NCI-H2107 treated with DMSO at 0.1 percent for 48 hours (cell line): Measurements from ENCODE around the gene CPNE4.
"Not testable (repeated sequence)": the region's sequence is repeated elsewhere in the genome, so short reads cannot be mapped to it uniquely, and the experiment has no call there.

Experiments used
- DNase-seq: peaks from one replicate; lab custom pipeline; 2025; ENCODE audit not compliant: unreplicated experiment; lab: John Stamatoyannopoulos, UW

Gene CPNE4

DNA sequence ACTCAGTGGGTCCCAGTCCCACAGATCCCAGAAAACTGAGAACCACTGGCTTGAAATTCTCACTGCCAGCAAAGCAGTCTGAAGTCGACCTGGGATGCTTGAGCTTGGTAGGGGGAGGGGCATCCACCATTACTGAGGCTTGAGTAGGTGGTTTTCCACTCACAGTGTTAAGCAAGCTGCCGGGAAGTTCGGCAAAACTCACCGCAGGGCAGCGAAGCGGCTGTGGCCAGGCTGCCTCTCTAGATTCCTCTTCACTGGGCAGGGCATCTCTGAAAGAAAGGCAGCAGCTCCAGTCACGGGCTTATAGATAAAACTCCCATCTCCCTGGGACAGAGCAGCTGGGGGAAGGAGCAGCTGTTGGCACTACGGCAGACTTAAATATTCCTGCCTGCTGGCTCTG is 71.4 kb downstream of the CPNE4 start:
- DNase-seq: not testable (repeated sequence)

GRCh38 chr3:131962982-131963381 is 71.8 kb downstream of the CPNE4 start:
- no peak for DNase-seq

DNA sequence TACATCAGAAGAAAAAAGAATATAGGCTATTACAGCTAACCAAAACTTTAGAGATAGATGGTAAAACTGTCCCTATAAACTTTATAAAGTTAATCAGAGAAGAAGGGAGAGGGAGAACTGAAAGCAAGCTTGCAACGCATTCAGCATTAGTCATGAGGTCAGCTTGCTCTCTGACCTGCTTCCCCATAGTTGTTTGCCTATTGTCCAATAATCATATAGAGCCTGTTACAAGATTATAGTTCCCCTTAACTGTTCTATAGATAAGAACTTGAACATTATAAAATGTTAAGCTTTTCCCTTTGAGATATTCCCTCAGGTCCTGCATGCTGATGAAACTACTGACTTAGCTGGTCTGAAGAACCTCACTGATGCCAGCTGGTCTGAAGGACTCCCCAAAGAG is 74.5 kb downstream of the CPNE4 start:
- DNase-seq: no peak

GRCh38 chr3:131957980-131958379 is 76.8 kb downstream of the CPNE4 start:
- no peak for DNase-seq

DNA sequence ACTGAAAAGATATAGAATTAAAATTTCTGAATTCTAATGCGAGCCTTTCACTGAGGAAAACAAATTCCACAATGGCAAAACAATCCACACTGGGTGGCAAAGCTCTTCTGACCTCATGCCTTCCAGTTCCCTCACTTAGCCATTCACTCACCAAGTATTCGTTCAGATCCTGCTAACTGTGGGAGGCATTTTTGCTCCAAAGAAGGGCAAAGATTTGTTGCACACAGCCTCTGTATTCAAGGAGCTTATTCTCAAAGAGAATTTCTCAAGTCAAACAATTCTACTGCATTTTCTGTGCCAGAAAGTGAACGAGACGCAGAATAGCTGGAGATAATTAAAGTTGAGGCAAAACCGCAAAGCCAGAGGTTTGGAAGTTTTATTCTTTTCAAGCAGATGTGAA is 77.3 kb downstream of the CPNE4 start:
- no peak for DNase-seq

DNA sequence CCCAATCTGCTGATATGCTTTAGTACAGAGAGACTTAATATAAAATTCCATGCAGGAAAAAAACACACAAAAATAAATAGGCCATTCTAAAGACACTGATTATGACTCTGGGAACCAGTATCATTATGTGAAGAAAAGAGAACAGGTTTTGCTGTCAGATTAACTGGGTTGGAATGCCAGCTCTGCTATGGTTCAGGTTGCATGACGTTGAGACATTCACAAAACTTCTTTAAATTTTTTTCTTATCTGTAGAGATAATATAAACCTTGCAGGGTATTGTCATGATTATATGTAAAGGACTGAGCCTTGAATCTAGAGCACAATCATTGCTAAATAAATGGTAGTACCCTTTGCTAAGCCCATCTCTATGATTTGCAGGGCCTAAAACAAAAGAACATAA is 86.0 kb downstream of the CPNE4 start:
- DNase-seq: no peak

GRCh38 chr3:131944676-131945075 is 90.1 kb downstream of the CPNE4 start:
- no peak for DNase-seq

GRCh38 chr3:131933665-131934064 is 101.1 kb downstream of the CPNE4 start:
- no peak for DNase-seq

- no peak for DNase-seq
Measured at GRCh38 chr3:131928593-131928992, 106.2 kb downstream of the CPNE4 start.

GRCh38 chr3:131925571-131925970 is 109.2 kb downstream of the CPNE4 start:
- no peak for DNase-seq

- no peak for DNase-seq
Measured at GRCh38 chr3:131922356-131922755, 112.5 kb downstream of the CPNE4 start.

- no peak for DNase-seq
Measured at GRCh38 chr3:131917006-131917405, 117.8 kb downstream of the CPNE4 start.

GRCh38 chr3:131914090-131914691 is 120.6 kb downstream of the CPNE4 start:
- DNase-seq: no peak

GRCh38 chr3:131912255-131912654 is 122.6 kb downstream of the CPNE4 start:
- no peak for DNase-seq

- DNase-seq: no peak
Measured at GRCh38 chr3:131907796-131908195, 127.0 kb downstream of the CPNE4 start.

DNA sequence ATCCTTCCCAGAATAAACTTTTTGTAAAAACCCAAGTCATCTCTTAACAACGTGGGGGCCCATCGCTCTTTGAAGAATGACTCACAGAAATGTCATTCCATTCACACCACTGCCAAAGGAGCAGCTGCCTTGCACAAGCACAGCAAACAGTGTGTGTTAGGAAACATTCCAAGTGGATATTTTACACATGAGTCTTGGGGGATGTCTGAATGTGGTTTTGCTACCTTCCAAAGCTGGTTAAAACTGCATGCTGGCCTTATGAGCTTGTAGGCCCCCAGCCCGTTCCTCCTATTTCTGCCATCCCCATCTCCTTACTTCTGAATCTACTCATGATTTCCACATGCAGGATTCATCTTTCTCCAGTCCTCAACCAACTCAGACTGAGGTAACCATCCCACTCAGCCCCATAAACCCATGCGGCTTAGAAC is 130.8 kb downstream of the CPNE4 start:
- DNase-seq: no peak

- DNase-seq: no peak
Measured at GRCh38 chr3:131901686-131902085, 133.1 kb downstream of the CPNE4 start.

DNA sequence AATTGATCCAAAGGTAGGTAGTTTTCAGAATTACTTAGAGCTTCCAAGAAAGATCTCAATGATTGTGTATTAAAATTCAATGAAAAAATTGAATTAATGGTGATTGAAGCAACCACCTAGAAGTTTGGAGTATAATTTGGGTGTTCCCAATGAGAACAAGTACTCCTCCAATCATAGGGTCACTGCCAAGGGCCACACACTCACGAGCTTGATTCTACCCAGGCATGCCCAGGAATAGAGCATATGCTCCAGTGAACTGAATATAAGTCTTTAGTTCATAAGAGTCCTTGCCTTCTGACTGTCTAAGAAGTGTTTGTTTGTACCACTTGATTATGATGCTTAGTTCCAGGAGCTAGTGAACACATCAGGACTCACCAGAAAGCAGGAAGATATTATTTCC is 133.9 kb downstream of the CPNE4 start:
- DNase-seq: no peak

DNA sequence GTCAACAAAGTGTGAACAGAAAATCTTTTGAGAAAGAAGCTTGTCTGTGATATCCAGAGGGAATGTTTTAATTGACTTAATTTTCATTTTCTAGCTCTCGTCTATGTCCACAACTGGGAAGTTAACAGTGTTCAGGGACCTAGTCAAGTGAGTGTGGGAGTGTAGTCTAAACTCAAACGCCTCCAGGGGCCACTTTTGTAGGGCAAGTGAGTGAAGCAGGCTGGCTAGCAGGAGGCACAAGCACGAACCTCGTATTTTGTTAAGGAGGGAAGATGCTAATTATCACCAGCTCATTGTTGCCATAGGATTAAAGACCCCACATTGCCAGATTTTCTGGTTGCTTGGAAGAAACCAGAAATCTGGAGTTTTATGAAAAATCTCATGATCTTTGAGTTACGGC is 135.8 kb downstream of the CPNE4 start:
- DNase-seq: no peak

- DNase-seq: no peak
Measured at GRCh38 chr3:131898346-131898745, 136.5 kb downstream of the CPNE4 start.

DNA sequence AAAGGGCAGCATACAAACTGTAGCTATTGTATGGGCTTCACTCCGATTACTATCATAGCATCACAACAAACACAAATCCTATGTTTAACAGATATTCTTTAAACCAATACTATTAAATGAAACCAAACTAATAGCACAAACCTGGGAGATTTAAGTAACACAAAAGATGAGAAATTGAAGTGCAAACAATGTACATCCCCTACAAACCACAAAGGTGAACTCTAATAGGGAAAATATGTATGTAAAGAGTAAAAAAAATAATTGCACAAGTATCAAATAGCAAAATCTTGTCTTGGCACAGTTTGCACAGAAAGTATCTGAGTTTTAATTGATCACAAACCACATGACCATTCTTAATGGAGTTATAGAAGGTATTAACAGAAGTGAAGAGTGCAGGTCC is 138.5 kb downstream of the CPNE4 start:
- DNase-seq: no peak

- DNase-seq: no peak
Measured at GRCh38 chr3:131895766-131896165, 139.0 kb downstream of the CPNE4 start.

DNA sequence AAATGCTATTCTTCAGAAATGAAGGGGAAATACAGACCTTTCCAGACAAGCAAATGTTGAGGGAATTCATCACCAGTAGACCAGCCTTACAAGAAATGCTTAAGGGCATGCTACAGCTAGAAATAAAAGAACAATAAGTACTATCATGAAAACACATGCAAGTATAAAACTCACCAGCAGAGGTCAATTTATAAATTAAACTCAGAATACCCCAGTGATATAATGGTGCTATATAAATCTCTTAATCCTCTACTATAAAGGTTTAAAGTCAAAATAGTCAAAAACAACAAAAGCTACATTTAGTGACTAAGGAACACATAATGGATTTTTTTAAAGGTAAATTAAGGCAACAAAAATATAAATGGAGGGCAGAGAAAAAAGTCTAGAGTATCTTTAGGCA is 142.5 kb downstream of the CPNE4 start:
- DNase-seq: no peak

DNA sequence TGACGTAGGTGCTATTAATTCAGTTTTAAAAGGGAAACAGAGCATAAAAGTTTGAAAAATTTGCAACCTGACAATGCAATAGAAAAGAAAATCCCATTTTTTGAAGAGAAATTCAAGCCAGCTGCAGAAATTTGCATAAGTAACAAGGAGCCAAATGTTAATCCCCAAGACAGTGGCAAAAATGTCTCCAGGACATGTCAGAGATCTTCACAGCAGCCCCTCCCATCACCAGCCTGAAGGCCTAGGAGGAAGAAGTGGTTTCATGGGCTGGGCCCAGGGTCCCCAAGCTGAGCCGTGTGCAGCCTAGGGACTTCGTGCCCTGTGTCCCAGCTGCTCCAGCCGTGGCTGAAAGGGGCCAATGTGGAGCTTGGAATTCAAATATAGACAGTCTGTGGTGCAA is 148.9 kb downstream of the CPNE4 start:
- not testable (repeated sequence) for DNase-seq
